Right kidney (tissue), 9 donors: Measurements from ENCODE around the gene RALGAPA1.
A peak's percentile ranks its signal among the peaks of the same experiment; 100 is the strongest.
"Not testable (repeated sequence)": the region's sequence is repeated elsewhere in the genome, so short reads cannot be mapped to it uniquely, and the experiment has no call there.

ENCODE experiments used
- DNase-seq: peaks from one replicate; pipeline ENCODE4 v3.0.0-alpha.2; 2016
- long read RNA-seq, 8 donors: transcript quantifications; one replicate each; lab custom pipeline, GENCODE V29; 2026

The RALGAPA1 gene
- long read RNA-seq, donor 1: 0 reads
- long read RNA-seq, donor 2: 0 reads
- long read RNA-seq, donor 3, partial matches to known transcripts: 17 of 18 reads
- long read RNA-seq, donor 3, other reads (novel, unspliced or antisense): 0 of 18 reads
- long read RNA-seq, donor 4: 0 reads
- long read RNA-seq, donor 5, full-length matches to known transcripts: 2 of 2 reads
- long read RNA-seq, donor 5, partial matches to known transcripts: 0 of 2 reads
- long read RNA-seq, donor 5, other reads (novel, unspliced or antisense): 0 of 2 reads
- long read RNA-seq, donor 6: 0 reads
- long read RNA-seq, donor 7: 0 reads
- long read RNA-seq, donor 8, full-length matches to known transcripts: 1 of 1 reads
- long read RNA-seq, donor 8, partial matches to known transcripts: 0 of 1 reads
- long read RNA-seq, donor 8, other reads (novel, unspliced or antisense): 0 of 1 reads

GRCh38 chr14:35808638-35809563 lies at the start of gene RALGAPA1:
Gene RALGAPA1, minus strand, starts transcription at chr14:35809295. Its CDS starts 460 bp downstream, at chr14:35808835.
- peak; percentile 92 for DNase-seq

GRCh38 chr14:35858521-35859209 lies 49.6 kb upstream of the RALGAPA1 start:
- DNase-seq: no peak

GRCh38 chr14:35855876-35856481 lies 46.9 kb upstream of the RALGAPA1 start:
- DNase-seq: no peak

GRCh38 chr14:35854696-35855270 lies 45.7 kb upstream of the RALGAPA1 start:
- DNase-seq: no peak

GRCh38 chr14:35853225-35853624 lies 44.1 kb upstream of the RALGAPA1 start:
- no peak for DNase-seq

GRCh38 chr14:35851823-35852222 lies 42.7 kb upstream of the RALGAPA1 start:
- no peak for DNase-seq

GRCh38 chr14:35849122-35849521 lies 40.0 kb upstream of the RALGAPA1 start:
- DNase-seq: no peak

- DNase-seq: no peak
These were observed 38.5 kb upstream of the RALGAPA1 start for GRCh38 chr14:35847636-35848035.

- DNase-seq: no peak
These were observed 35.4 kb upstream of the RALGAPA1 start for GRCh38 chr14:35844494-35844893.

- not testable (repeated sequence) for DNase-seq
These were observed 33.1 kb upstream of the RALGAPA1 start for GRCh38 chr14:35842245-35842644.

- DNase-seq: not testable (repeated sequence)
These were observed 32.6 kb upstream of the RALGAPA1 start for GRCh38 chr14:35841704-35842103.

- DNase-seq: no peak
These were observed 26.3 kb upstream of the RALGAPA1 start for GRCh38 chr14:35835208-35835982.

- no peak for DNase-seq
These were observed 20.4 kb upstream of the RALGAPA1 start for GRCh38 chr14:35829449-35829848.

GRCh38 chr14:35827678-35828472 lies 18.8 kb upstream of the RALGAPA1 start:
- no peak for DNase-seq

- no peak for DNase-seq
These were observed 17.9 kb upstream of the RALGAPA1 start for GRCh38 chr14:35826952-35827416.

GRCh38 chr14:35826218-35826951 lies 17.3 kb upstream of the RALGAPA1 start, which contains the start of gene BRMS1L:
Gene BRMS1L, plus strand, starts transcription at chr14:35826338. Its CDS starts 179 bp downstream, at chr14:35826517.
- peak; percentile 93 for DNase-seq

- no peak for DNase-seq
These were observed 16.8 kb upstream of the RALGAPA1 start for GRCh38 chr14:35825968-35826217.

- DNase-seq: not testable (repeated sequence)
These were observed 15.5 kb upstream of the RALGAPA1 start for GRCh38 chr14:35824446-35825165.

GRCh38 chr14:35822501-35822900 lies 13.4 kb upstream of the RALGAPA1 start:
- DNase-seq: no peak
